Osteoblast (primary cell): ENCODE measurements around the gene PCBD2. TPM values are rescaled to one million over a fixed set of nuclear protein-coding genes. Genes with fewer than 3 reads are reported as not detected.

Source experiments
- DNase-seq: peaks from one replicate; pipeline ENCODE4 v3.0.0; 2011; ENCODE audit warnings: low spot score, mixed read lengths; ENCODE audit not compliant: insufficient read length; ENCODE audit errors: missing footprints
- H2AFZ ChIP-seq: 2 replicates; pipeline ENCODE4 v1.6.0; 2011; ENCODE audit warnings: mild to moderate bottlenecking, low read length
- H3K27ac ChIP-seq: 2 replicates; pipeline ENCODE4 v1.5.1; 2011; ENCODE audit warnings: mild to moderate bottlenecking, low read depth, low read length, moderate library complexity
- H3K27me3 ChIP-seq: 2 replicates; pipeline ENCODE4 v1.6.0; 2012; ENCODE audit warnings: mild to moderate bottlenecking, control low read depth, inconsistent platforms, low read length, moderate library complexity; ENCODE audit not compliant: insufficient read depth
- H3K36me3 ChIP-seq: 2 replicates; pipeline ENCODE4 v1.5.1; 2011; ENCODE audit warnings: mild to moderate bottlenecking, low read length, control low read depth, moderate library complexity; ENCODE audit not compliant: insufficient read depth
- H3K4me1 ChIP-seq: 2 replicates; pipeline ENCODE4 v1.5.1; 2011; ENCODE audit warnings: mild to moderate bottlenecking, low read length, control low read depth, moderate library complexity; ENCODE audit not compliant: insufficient read depth
- H3K4me2 ChIP-seq: 2 replicates; pipeline ENCODE4 v1.6.0; 2011; ENCODE audit warnings: mild to moderate bottlenecking, low read length; ENCODE audit not compliant: insufficient read depth
- H3K4me3 ChIP-seq: fragments of 200-600 bp; sonication (generic); 3 replicates; pipeline ENCODE4 v1.5.1; 2012; ENCODE audit warnings: mild to moderate bottlenecking, low read length, inconsistent platforms; ENCODE audit not compliant: insufficient read depth
- H3K79me2 ChIP-seq: 2 replicates; pipeline ENCODE4 v1.6.0; 2012; ENCODE audit warnings: mild to moderate bottlenecking, low read length, control low read depth, inconsistent platforms; ENCODE audit not compliant: insufficient read depth
- H3K9me3 ChIP-seq: 2 replicates; pipeline ENCODE4 v1.5.1; 2011; ENCODE audit warnings: low read depth, low read length, control low read depth
- H4K20me1 ChIP-seq: 2 replicates; pipeline ENCODE4 v1.6.0; 2012; ENCODE audit warnings: mild to moderate bottlenecking, low read length, control low read depth; ENCODE audit not compliant: insufficient read depth
- total RNA-seq: library from RNA; depleted of rRNA; stranded (reverse); fragments of >200 nt; gene quantifications from 2 replicates; pipeline ENCODE4 v1.2.3, GENCODE V29; 2012
- TF ChIP-seq, protein P1 (sequence below): IDR thresholded peaks from 2 replicates; pipeline ENCODE4 v1.5.1; 2011; ENCODE audit warnings: mild to moderate bottlenecking, low read depth, low read length, moderate library complexity; ENCODE audit errors: extremely low read depth

The PCBD2 gene
- total RNA-seq, 1 donor = 6.5 TPM

DNA sequence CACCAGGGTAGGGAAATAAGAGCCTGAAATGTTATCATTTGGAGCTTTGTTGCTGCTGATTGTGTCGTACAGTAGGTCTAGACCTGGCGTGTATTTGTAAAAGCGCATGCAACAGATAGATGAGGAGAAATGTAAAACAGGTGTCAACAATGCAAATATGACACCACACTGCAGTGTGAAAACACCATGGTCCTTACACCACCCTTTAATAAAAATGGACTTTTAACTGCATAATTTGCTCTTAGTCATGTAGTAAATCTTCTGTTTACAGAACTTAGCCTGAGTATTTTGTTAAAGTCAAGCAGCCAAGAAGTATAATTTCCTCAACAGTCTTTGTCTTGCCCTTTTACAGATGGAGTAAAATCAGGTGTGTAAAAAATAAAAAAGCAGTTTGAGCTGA, 13.9 kb downstream of the PCBD2 start:
- Histone ChIP-seq H3K9me3 (no peaks in the 10 kb centered on the region), H3K4me3 (no peak overlapping the region), H2AFZ (no peak overlapping the region), H3K36me3 (no peaks in the 10 kb centered on the region), H3K4me2 (no peak overlapping the region), H4K20me1 (no peaks in the 10 kb centered on the region), H3K4me1 (peaks cover 4% of the 10 kb centered on the region), H3K27me3 (no peaks in the 10 kb centered on the region), H3K79me2 (peaks cover 5% of the 10 kb centered on the region), H3K27ac (no peak overlapping the region)
- TF ChIP-seq, protein P1, sequence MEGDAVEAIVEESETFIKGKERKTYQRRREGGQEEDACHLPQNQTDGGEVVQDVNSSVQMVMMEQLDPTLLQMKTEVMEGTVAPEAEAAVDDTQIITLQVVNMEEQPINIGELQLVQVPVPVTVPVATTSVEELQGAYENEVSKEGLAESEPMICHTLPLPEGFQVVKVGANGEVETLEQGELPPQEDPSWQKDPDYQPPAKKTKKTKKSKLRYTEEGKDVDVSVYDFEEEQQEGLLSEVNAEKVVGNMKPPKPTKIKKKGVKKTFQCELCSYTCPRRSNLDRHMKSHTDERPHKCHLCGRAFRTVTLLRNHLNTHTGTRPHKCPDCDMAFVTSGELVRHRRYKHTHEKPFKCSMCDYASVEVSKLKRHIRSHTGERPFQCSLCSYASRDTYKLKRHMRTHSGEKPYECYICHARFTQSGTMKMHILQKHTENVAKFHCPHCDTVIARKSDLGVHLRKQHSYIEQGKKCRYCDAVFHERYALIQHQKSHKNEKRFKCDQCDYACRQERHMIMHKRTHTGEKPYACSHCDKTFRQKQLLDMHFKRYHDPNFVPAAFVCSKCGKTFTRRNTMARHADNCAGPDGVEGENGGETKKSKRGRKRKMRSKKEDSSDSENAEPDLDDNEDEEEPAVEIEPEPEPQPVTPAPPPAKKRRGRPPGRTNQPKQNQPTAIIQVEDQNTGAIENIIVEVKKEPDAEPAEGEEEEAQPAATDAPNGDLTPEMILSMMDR = no peak
- DNase-seq = no peak

DNA sequence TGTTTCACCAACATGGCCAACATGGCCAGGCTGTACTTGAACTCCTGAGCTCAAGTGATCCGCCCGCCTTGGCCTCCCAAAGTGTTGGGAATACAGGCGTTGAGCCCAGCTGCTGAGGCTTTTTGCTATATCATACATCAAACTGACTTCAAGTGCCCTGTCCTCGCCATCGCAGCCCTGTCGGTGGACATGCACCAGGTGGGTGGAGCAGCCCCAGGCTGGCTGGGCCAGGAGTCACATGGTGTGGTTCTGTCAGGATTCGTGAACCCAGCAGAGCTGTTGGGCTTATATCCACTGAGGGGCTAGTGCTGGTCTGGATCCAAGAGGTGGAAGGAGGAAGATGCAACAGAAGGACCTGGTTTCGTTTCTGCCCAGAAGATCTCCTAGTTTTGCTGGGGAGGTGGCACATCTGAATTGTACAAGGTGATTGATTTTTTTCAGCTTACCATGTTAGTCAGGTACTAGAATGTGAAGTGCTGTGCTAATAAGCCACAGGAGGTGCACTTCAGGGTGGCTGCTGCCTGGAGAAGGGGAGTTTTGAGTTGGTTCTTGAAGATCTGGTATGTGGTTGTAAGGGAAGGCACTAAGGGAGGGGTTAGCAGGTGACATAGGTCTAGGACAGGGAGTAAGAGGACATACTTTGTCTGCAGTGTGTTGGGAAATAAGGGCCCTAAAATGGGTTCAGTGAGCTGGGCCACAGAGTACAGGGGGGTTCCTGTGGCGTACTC, 16.1 kb downstream of the PCBD2 start:
- no peaks in the 10 kb centered on the region for H3K27me3 ChIP-seq
- peak overlapping the region; percentile 63 for H3K27ac ChIP-seq
- TF ChIP-seq, protein P1 = no peak
- no peak overlapping the region for H3K4me3 ChIP-seq
- H3K36me3 ChIP-seq = no peaks in the 10 kb centered on the region
- no peaks in the 10 kb centered on the region for H3K9me3 ChIP-seq
- no peak overlapping the region for H3K4me2 ChIP-seq
- H4K20me1 ChIP-seq = no peaks in the 10 kb centered on the region
- peak; percentile 15 for DNase-seq
- peaks cover 4% of the 10 kb centered on the region for H3K4me1 ChIP-seq
- peaks cover 5% of the 10 kb centered on the region for H3K79me2 ChIP-seq
- H2AFZ ChIP-seq = no peak overlapping the region

DNA sequence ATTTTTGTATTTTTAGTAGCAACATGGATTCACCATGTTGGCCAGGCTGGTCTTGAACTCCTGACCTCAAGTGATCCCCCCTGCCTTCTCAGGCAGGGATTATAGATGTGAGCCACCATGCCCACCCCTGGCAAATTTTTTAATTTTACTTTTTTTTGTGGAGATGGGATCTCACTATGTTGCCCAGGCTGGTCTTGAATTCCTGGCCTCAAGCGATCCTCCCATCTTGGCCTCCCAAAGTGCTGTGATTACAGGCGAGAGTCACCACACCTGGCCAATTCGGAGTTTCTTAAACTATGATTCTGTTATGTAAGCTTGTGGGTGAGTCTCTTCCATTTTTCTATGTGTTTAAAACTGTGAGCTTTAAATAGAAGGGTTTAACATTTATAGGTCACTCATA, 27.6 kb downstream of the PCBD2 start:
- no peaks in the 10 kb centered on the region for H3K4me1 ChIP-seq
- H3K36me3 ChIP-seq = no peaks in the 10 kb centered on the region
- H3K27me3 ChIP-seq = no peaks in the 10 kb centered on the region
- H3K27ac ChIP-seq = no peak overlapping the region
- no peak overlapping the region for H3K4me2 ChIP-seq
- no peaks in the 10 kb centered on the region for H3K79me2 ChIP-seq
- no peaks in the 10 kb centered on the region for H3K9me3 ChIP-seq
- no peak overlapping the region for H2AFZ ChIP-seq
- no peak overlapping the region for H3K4me3 ChIP-seq
- TF ChIP-seq, protein P1 = no peak
- H4K20me1 ChIP-seq = no peaks in the 10 kb centered on the region
- no peak for DNase-seq

DNA sequence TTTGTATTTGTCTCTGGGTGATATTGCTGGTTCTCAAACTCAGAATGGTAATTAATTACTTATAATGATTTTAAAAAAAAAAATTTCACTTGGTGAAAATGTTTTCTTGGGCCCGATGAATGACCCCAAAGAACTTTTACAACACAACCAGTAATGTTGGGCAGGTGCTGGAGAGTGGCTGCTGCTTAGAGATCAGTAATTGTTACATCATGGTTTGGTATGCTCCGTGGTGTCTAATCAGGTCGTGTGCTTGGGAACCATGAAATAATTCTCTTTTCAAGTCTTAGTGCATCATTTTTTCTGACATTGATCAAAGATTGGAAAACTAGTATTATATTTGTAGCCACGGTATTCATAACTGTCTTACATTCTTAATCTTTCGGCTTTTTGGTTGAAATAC, 29.3 kb downstream of the PCBD2 start:
- Histone ChIP-seq H2AFZ (no peak overlapping the region), H3K79me2 (no peaks in the 10 kb centered on the region), H3K4me2 (no peak overlapping the region), H3K27me3 (no peaks in the 10 kb centered on the region), H3K4me1 (no peaks in the 10 kb centered on the region), H3K9me3 (no peaks in the 10 kb centered on the region), H4K20me1 (no peaks in the 10 kb centered on the region), H3K4me3 (no peak overlapping the region), H3K27ac (no peak overlapping the region), H3K36me3 (no peaks in the 10 kb centered on the region)
- DNase-seq = no peak
- TF ChIP-seq, protein P1 = no peak
